Transverse colon (tissue), 4 donors: ENCODE results near the gene GRM8. TPM values are rescaled to one million over a fixed set of nuclear protein-coding genes. Genes with fewer than 3 reads are reported as not detected.

Source experiments
- DNase-seq: peaks from one replicate; pipeline ENCODE4 v3.0.0-alpha.2; 2019
- H3K27ac ChIP-seq, 4 donors: fragments of 200-600 bp; sonication (generic); 2 replicates each; pipeline ENCODE4 v1.5.1; 2016 to 2018; ENCODE audit warnings: inconsistent platforms in 4 of 4
- H3K27me3 ChIP-seq: fragments of 200-600 bp; sonication (generic); 2 replicates; pipeline ENCODE4 v1.5.1; 2017; ENCODE audit warnings: inconsistent platforms
- H3K36me3 ChIP-seq, 4 donors: fragments of 200-600 bp; sonication (generic); 2 replicates each; pipeline ENCODE4 v1.5.1; 2017 to 2019; ENCODE audit warnings: inconsistent platforms in 4 of 4
- H3K4me1 ChIP-seq, 4 donors: fragments of 200-600 bp; sonication (generic); 2 replicates each; pipeline ENCODE4 v1.5.1; 2017 to 2020; ENCODE audit warnings: inconsistent platforms in 4 of 4
- H3K4me3 ChIP-seq, 4 donors: fragments of 200-600 bp; sonication (generic); 1 replicate in 1 of 4; 2 replicates in 3 of 4; pipeline versions ENCODE4 v1.5.1 to v1.6.1; 2017 to 2019; ENCODE audit warnings: inconsistent platforms in 4 of 4
- H3K9me3 ChIP-seq, 2 donors: fragments of 200-600 bp; sonication (generic); 2 replicates each; pipeline ENCODE4 v1.5.1; 2017 to 2019; ENCODE audit warnings: inconsistent platforms in 2 of 2
- CTCF ChIP-seq, 5 experiments: fragments of 200-600 bp in 3 of 5; fragments of 450-650 bp in 2 of 5; sonication (generic) in 3 of 5; IDR thresholded peaks; 1 replicate in 2 of 5; 2 replicates in 3 of 5; pipeline ENCODE4 v1.5.1; 2016 to 2017; ENCODE audit warnings: antibody characterized with exemption in 5 of 5, inconsistent platforms in 3 of 5, mild to moderate bottlenecking in 2 of 5, moderate library complexity in 1 of 5
- EP300 ChIP-seq: sonication (generic); formaldehyde crosslinking; IDR thresholded peaks from one replicate; pipeline ENCODE4 v1.6.1; 2017; ENCODE audit warnings: antibody characterized with exemption, low read depth
- POLR2A ChIP-seq: fragments of 450-650 bp; IDR thresholded peaks from one replicate; pipeline ENCODE4 v1.6.1; 2016; ENCODE audit warnings: antibody characterized with exemption, mild to moderate bottlenecking, moderate library complexity
- POLR2AphosphoS5 ChIP-seq, 3 donors: sonication (generic); formaldehyde crosslinking; IDR thresholded peaks; one replicate each; pipeline ENCODE4 v1.6.1; 2016; ENCODE audit warnings: antibody characterized with exemption in 3 of 3
- WGBS, 2 donors: methylation state at CpG; one replicate each; pipeline ENCODE4 v1.1.5; 2018; ENCODE audit warnings: low coverage in 1 of 2; 5-methylcytosine and 5-hydroxymethylcytosine counted together
- in situ Hi-C, 4 donors: fragments of 200-750 bp; cut with MboI; loops; one replicate each; pipeline versions ENCODE4 v1.15.0 to v1.15.1; 2017; ENCODE audit warnings: low sequenced_read_pairs in 3 of 4, low pct_ligation_motif_present in 1 of 4, low pct_unique_long_range_greater_than_20kb in 1 of 4
- intact Hi-C: fragments of 100-400 bp; cut with DNase I; formaldehyde crosslinking; loops from one replicate; pipeline ENCODE4 v1.15.1; 2023; ENCODE audit warnings: low total_unique reads
- total RNA-seq, 4 donors: library from RNA; depleted of rRNA; stranded (reverse); fragments of >200 nt; gene quantifications; one replicate each; pipeline ENCODE4 v1.1.0, GENCODE V29; 2016

Gene GRM8
- total RNA-seq, 4 donors from 2014 or later = 0.68 to 9.7 (median 2.9) TPM

GRCh38 chr7:126791306-126791705 is 461.4 kb downstream of the GRM8 start:
- no peak for DNase-seq
- intact Hi-C loops = no loop called here
- no peak overlapping the region for H3K4me3 ChIP-seq
- TF ChIP-seq CTCF (IDR thresholded peaks at IDR 0.05) (no peak), POLR2AphosphoS5 (IDR thresholded peaks at IDR 0.05) (no peak), POLR2A (no peak), EP300 (no peak)
- no peaks in the 10 kb centered on the region for H3K9me3 ChIP-seq
- H3K27me3 ChIP-seq = no peaks in the 10 kb centered on the region
- no peaks in the 10 kb centered on the region for H3K36me3 ChIP-seq
- in situ Hi-C loops = no loop called here
- no peak overlapping the region for H3K27ac ChIP-seq
- H3K4me1 ChIP-seq = no peaks in the 10 kb centered on the region

- Histone ChIP-seq H3K27ac (no peak overlapping the region), H3K4me1 (no peaks in the 10 kb centered on the region), H3K36me3 (no peaks in the 10 kb centered on the region), H3K27me3 (no peaks in the 10 kb centered on the region), H3K9me3 (no peaks in the 10 kb centered on the region), H3K4me3 (no peak overlapping the region)
- no peak for DNase-seq
- 85 to 95% methylated on average over 3 to 4 of the region's 4 CpGs for WGBS, 2 donors
- no peak for TF ChIP-seq POLR2AphosphoS5 (IDR thresholded peaks at IDR 0.05)
- no peak for TF ChIP-seq EP300
- TF ChIP-seq CTCF (IDR thresholded peaks at IDR 0.05) = no peak
- TF ChIP-seq POLR2A = no peak
- in situ Hi-C loops (no loop called here), intact Hi-C loops (no loop called here)
Observed at GRCh38 chr7:126790763-126791162, 462.0 kb downstream of the GRM8 start.

GRCh38 chr7:126783613-126784012 is 469.1 kb downstream of the GRM8 start:
- DNase-seq = no peak
- no peak overlapping the region for H3K4me3 ChIP-seq
- no peaks in the 10 kb centered on the region for H3K4me1 ChIP-seq
- in situ Hi-C loops = no loop called here
- no peak overlapping the region for H3K27ac ChIP-seq
- no peaks in the 10 kb centered on the region for H3K9me3 ChIP-seq
- intact Hi-C loops = no loop called here
- no peak for TF ChIP-seq CTCF (IDR thresholded peaks at IDR 0.05)
- no peak for TF ChIP-seq POLR2AphosphoS5 (IDR thresholded peaks at IDR 0.05)
- no peak for TF ChIP-seq EP300
- no peak for TF ChIP-seq POLR2A
- H3K36me3 ChIP-seq = no peaks in the 10 kb centered on the region
- H3K27me3 ChIP-seq = no peaks in the 10 kb centered on the region

- Histone ChIP-seq H3K4me3 (no peak overlapping the region), H3K9me3 (no peaks in the 10 kb centered on the region), H3K27me3 (no peaks in the 10 kb centered on the region), H3K36me3 (no peaks in the 10 kb centered on the region), H3K27ac (no peak overlapping the region), H3K4me1 (no peaks in the 10 kb centered on the region)
- in situ Hi-C loops (no loop called here), intact Hi-C loops (no loop called here)
- 79 to 100% methylated on average over 2 of the region's 2 CpGs for WGBS, 2 donors
- TF ChIP-seq EP300 (no peak), CTCF (IDR thresholded peaks at IDR 0.05) (no peak), POLR2A (no peak), POLR2AphosphoS5 (IDR thresholded peaks at IDR 0.05) (no peak)
- DNase-seq = no peak
Observed at GRCh38 chr7:126780993-126781392, 471.7 kb downstream of the GRM8 start.
